ENCODE measurements around the gene BAK1. TPM values are rescaled to one million over a fixed set of nuclear protein-coding genes. Genes with fewer than 3 reads are reported as not detected.

BAK1 gene
- polyA plus RNA-seq, 4 donors, result 15.7 to 100 (median 80.6) TPM

DNA sequence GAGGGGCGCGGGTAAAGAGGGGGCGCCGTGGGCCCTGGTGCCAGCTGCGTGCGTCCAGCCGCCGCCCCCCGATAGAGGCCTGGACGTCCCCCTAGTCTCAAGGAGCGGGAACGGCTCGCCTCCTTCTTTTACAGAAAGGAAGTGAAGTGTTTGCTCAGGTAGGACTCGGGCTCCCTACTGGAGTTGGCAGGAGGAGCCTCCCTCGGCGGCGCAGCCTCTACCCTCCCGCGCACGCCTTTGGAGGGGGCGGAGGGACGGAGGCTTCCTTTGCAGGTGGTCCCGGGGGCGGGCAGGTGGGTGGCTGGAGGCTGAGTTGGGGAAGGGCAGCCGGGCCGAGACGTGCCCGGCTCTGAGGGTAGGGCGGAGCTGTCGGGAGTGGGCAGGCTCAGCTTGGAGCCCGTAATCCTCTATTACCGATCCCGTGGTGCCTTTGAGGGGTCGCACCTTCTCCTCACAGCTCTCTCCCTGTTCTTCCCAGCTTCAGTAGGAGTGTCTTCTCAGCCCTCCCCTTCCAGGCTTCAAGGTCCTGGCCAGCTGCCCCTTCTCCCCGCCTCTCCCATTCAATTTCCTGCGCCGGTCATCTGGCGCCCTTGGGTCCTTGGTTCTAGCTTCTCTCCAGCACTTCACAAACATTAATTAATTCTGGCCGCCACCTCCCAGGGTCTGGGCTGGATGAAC is 41.8 kb upstream of the BAK1 start:
- peaks cover 0 to 36% (median 0%) of the 10 kb centered on the region in 3 donors for H3K36me3 ChIP-seq (ENCODE audit: control insufficient read depth in 3 of 3, insufficient read depth in 2 of 3, low read depth in 1 of 3, low read length in 3 of 3)
- FAIRE-seq, result no peak
- no peaks in the 10 kb centered on the region for H3K9me3 ChIP-seq (ENCODE audit: control insufficient read depth in 2 of 2, insufficient read depth in 1 of 2, low read depth in 1 of 2, low read length in 1 of 2)
- peak overlapping the region; percentile 93 to 96 (median 95) for H3K27ac ChIP-seq (ENCODE audit: low read depth in 1 of 3, low read length in 2 of 3)
- peaks cover 0 to 56% (median 7%) of the 10 kb centered on the region in 3 donors for H3K4me1 ChIP-seq (ENCODE audit: control insufficient read depth in 3 of 3, insufficient read depth in 2 of 3, low read depth in 1 of 3, low read length in 2 of 3)
- peak; percentile 61 to 73 for DNase-seq
- H3K27me3 ChIP-seq (ENCODE audit: control insufficient read depth in 3 of 3, insufficient read depth in 3 of 3, low read length in 3 of 3), result no peaks in the 10 kb centered on the region
- WGBS, 3 donors, result 2 to 7% (median 2%) methylated on average over 28 to 39 of the region's 39 CpGs
- peak overlapping the region; percentile 82 to 97 (median 95) for H3K4me3 ChIP-seq (ENCODE audit: low read depth in 1 of 3, low read length in 3 of 3)

DNA sequence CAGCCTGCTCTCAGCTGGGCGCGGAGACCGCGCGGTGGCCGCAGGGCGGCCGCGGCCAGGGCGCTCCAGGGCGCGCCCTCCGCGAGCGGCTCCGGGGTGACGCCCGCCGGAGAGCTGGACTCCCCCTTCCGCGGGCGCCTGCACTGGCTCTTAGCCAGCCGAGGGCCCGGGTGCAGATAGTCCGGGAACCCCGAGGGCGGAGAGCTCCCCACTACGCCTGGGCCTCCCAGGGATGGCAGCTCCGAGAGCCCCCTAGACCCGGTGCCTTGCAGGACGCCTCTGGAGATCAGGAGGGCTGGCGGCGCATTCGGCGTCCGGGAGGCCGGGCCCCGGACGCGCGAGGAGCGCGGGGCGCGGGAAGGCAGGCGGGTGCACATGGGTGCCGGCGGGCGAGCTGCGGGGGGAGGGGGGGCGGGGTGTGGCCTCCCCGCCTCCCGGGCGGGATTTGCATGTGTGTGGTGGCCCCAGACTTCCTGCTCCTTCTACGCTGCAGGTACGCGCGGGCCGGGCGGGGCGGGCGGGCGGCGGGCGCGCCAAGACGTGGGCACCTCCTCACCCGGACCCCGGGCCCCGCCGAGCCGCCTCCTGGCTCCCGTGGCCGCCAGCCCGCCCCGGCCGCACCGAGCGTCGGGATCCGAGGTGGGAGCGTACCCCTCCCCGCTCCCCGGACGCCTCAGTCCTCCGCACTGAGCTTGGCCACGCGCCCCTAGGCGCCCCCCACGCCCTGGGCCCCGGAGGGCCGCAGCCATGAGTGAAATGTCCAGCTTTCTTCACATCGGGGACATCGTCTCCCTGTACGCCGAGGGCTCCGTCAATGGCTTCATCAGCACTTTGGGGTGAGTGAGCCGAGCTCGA is 41.0 kb upstream of the BAK1 start, which contains the start of gene ITPR3:
Gene ITPR3, plus strand, starts transcription at position 467 of the 855 bp plus-strand sequence. Its CDS starts 281 bp downstream, at position 748.
- Histone ChIP-seq H3K36me3 (ENCODE audit: control insufficient read depth in 3 of 3, insufficient read depth in 2 of 3, low read depth in 1 of 3, low read length in 3 of 3) (peaks cover 0 to 31% (median 0%) of the 10 kb centered on the region in 3 donors), H3K9me3 (ENCODE audit: control insufficient read depth in 2 of 2, insufficient read depth in 1 of 2, low read depth in 1 of 2, low read length in 1 of 2) (no peaks in the 10 kb centered on the region), H3K27me3 (ENCODE audit: control insufficient read depth in 3 of 3, insufficient read depth in 3 of 3, low read length in 3 of 3) (no peaks in the 10 kb centered on the region), H3K4me1 (ENCODE audit: control insufficient read depth in 3 of 3, insufficient read depth in 2 of 3, low read depth in 1 of 3, low read length in 2 of 3) (peaks cover 0 to 56% (median 7%) of the 10 kb centered on the region in 3 donors), H3K27ac (ENCODE audit: low read depth in 1 of 3, low read length in 2 of 3) (peak within 1 kb of the TSS; percentile 93 to 96 (median 95)), H3K4me3 (ENCODE audit: low read depth in 1 of 3, low read length in 3 of 3) (peak within 1 kb of the TSS; percentile 82 to 97 (median 95))
- FAIRE-seq (no peak), DNase-seq (peak; percentile 89 to 92)
- WGBS, 3 donors, result 0 to 1% (median 1%) methylated on average over 48 to 99 of the region's 99 CpGs

DNA sequence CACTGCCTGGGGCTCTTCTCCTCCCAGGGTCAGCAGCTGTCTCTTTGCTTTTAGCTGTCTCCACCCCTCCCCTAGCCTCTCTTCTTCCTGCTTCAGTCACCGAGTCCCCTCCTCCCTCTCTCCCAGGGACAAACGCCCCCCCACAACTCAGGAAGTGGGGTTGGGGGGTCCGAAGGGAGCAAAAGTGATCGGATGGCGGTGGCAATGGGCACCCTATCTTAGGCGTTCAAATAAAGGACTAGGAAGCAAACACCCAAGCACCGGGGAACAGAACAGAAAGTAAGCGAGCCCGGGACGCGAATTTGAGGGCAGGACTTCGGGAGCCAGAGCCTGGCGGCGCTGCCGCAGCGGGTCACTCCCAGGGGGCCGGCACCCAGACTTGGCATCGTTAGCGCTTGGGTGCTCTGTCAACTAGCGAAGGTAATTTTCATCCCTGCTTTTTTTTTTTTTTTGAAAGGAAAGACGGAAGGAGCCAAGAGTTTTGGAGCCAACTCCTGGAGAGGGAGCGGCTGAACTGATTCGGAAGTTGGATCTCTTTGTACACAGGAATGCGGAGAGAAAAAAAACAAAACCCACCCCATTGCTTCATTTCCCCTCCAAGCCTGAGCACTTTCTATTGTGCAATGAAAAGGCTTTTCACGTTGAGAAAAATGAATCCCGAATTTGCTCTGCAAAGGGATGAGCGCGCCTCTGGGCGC is 40.2 kb upstream of the BAK1 start:
- Histone ChIP-seq H3K27ac (ENCODE audit: low read depth in 1 of 3, low read length in 2 of 3) (peak overlapping the region; percentile 81 to 96 (median 91)), H3K4me1 (ENCODE audit: control insufficient read depth in 3 of 3, insufficient read depth in 2 of 3, low read depth in 1 of 3, low read length in 2 of 3) (peaks cover 0 to 50% (median 7%) of the 10 kb centered on the region in 3 donors), H3K27me3 (ENCODE audit: control insufficient read depth in 3 of 3, insufficient read depth in 3 of 3, low read length in 3 of 3) (no peaks in the 10 kb centered on the region), H3K9me3 (ENCODE audit: control insufficient read depth in 2 of 2, insufficient read depth in 1 of 2, low read depth in 1 of 2, low read length in 1 of 2) (no peaks in the 10 kb centered on the region), H3K4me3 (ENCODE audit: low read depth in 1 of 3, low read length in 3 of 3) (peak overlapping the region; percentile 27 to 97 (median 69)), H3K36me3 (ENCODE audit: control insufficient read depth in 3 of 3, insufficient read depth in 2 of 3, low read depth in 1 of 3, low read length in 3 of 3) (peaks cover 0 to 23% (median 0%) of the 10 kb centered on the region in 3 donors)
- WGBS, 3 donors, result 0 to 1% (median 0%) methylated on average over 29 of the region's 29 CpGs
- no peak for FAIRE-seq
- DNase-seq, result peak; percentile 66 to 72

DNA sequence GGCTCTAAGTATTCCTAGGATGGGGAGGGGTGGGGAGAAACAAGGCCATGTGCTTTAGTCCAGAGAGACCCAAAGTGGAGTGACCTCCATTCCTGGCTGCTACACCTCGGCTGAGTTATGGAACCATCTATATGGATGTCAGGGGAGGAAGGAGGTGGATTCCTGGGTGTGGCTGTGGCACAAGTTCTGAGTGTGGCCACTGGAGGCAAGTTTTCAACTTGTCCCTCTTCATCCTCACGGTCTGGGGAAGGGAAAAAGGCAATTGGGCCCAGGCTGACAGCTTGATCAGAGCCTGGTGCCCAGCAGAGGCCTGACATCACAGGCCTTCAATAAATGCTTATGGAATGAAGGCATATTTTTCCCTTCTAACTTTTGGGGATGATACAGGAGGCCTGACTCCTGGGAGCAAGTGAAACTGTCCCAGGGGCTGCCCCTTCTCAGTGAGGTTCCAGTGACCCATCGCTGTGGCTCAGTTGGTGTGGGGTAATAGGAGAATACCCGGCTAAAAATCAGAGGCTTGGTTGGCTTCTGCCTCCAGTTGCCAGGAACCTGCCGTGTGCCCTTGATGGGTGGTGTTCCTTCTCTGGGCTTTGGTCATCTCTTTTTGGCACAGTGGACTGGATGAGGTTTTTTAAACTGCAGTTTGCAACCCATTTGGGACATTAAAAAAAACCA is 39.2 kb upstream of the BAK1 start:
- DNase-seq (peak in 1 of 2 donors; percentile 22), FAIRE-seq (no peak)
- H3K27me3 ChIP-seq (ENCODE audit: control insufficient read depth in 3 of 3, insufficient read depth in 3 of 3, low read length in 3 of 3), result no peaks in the 10 kb centered on the region
- H3K4me1 ChIP-seq (ENCODE audit: control insufficient read depth in 3 of 3, insufficient read depth in 2 of 3, low read depth in 1 of 3, low read length in 2 of 3), result peaks cover 0 to 42% (median 7%) of the 10 kb centered on the region in 3 donors
- peaks cover 0 to 15% (median 0%) of the 10 kb centered on the region in 3 donors for H3K36me3 ChIP-seq (ENCODE audit: control insufficient read depth in 3 of 3, insufficient read depth in 2 of 3, low read depth in 1 of 3, low read length in 3 of 3)
- WGBS, 3 donors, result 33 to 53% (median 48%) methylated on average over 5 of the region's 5 CpGs
- H3K27ac ChIP-seq (ENCODE audit: low read depth in 1 of 3, low read length in 2 of 3), result peak overlapping the region in 2 of 3 donors; percentile 46 to 91
- H3K4me3 ChIP-seq (ENCODE audit: low read depth in 1 of 3, low read length in 3 of 3), result no peak overlapping the region
- no peaks in the 10 kb centered on the region for H3K9me3 ChIP-seq (ENCODE audit: control insufficient read depth in 2 of 2, insufficient read depth in 1 of 2, low read depth in 1 of 2, low read length in 1 of 2)

DNA sequence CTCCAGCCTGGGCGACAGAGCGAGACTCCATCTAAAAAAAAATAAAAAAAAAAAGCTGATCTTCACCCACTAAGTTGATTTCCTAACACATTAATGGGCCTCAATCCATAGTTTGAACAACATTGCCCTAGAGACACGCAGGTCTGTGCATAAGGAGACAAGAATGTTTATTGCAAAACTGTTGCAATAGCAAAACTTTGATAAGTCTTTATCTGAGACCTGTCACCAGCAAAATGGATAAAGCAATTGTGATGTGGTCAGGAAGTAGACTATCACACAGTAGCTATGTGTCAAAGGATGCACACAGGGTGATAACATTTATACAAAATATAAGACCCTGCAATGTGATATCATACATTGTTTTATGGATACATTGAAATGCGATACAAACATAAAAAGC is 36.8 kb upstream of the BAK1 start:
- Histone ChIP-seq H3K27ac (ENCODE audit: low read depth in 1 of 3, low read length in 2 of 3) (no peak overlapping the region), H3K9me3 (ENCODE audit: control insufficient read depth in 2 of 2, insufficient read depth in 1 of 2, low read depth in 1 of 2, low read length in 1 of 2) (peaks cover 0 to 5% of the 10 kb centered on the region in 2 donors), H3K4me1 (ENCODE audit: control insufficient read depth in 3 of 3, insufficient read depth in 2 of 3, low read depth in 1 of 3, low read length in 2 of 3) (peaks cover 0 to 34% (median 0%) of the 10 kb centered on the region in 3 donors), H3K4me3 (ENCODE audit: low read depth in 1 of 3, low read length in 3 of 3) (no peak overlapping the region), H3K36me3 (ENCODE audit: control insufficient read depth in 3 of 3, insufficient read depth in 2 of 3, low read depth in 1 of 3, low read length in 3 of 3) (no peaks in the 10 kb centered on the region), H3K27me3 (ENCODE audit: control insufficient read depth in 3 of 3, insufficient read depth in 3 of 3, low read length in 3 of 3) (no peaks in the 10 kb centered on the region)
- DNase-seq, result peak; percentile 36 to 62
- WGBS, 3 donors, result 68 to 82% methylated on average over 2 to 3 of the region's 4 CpGs; no CpG with 5 or more reads in 1 of the 3 donors
- FAIRE-seq, result no peak

DNA sequence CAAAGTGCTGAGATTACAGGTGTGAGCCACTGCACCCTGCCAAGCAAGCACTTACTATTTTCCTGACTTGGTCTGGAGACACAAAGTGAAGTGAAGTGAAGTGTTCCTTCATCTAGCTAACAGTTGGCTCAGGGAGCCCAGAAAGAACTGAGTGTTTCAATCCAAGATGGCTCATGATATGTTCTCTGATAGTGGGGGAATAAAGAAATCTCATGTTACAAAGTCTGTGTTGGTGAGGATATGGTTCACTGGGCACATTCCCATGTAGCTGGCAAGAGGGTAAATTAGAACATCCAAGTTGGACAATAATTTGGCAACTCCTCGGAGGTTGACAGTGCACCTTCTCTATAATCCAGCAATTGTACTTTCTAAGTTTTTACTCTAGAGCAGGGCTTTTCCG is 36.0 kb upstream of the BAK1 start:
- Histone ChIP-seq H3K27ac (ENCODE audit: low read depth in 1 of 3, low read length in 2 of 3) (no peak overlapping the region), H3K36me3 (ENCODE audit: control insufficient read depth in 3 of 3, insufficient read depth in 2 of 3, low read depth in 1 of 3, low read length in 3 of 3) (no peaks in the 10 kb centered on the region), H3K4me3 (ENCODE audit: low read depth in 1 of 3, low read length in 3 of 3) (no peak overlapping the region), H3K9me3 (ENCODE audit: control insufficient read depth in 2 of 2, insufficient read depth in 1 of 2, low read depth in 1 of 2, low read length in 1 of 2) (peaks cover 0 to 7% of the 10 kb centered on the region in 2 donors), H3K4me1 (ENCODE audit: control insufficient read depth in 3 of 3, insufficient read depth in 2 of 3, low read depth in 1 of 3, low read length in 2 of 3) (peaks cover 0 to 40% (median 0%) of the 10 kb centered on the region in 3 donors), H3K27me3 (ENCODE audit: control insufficient read depth in 3 of 3, insufficient read depth in 3 of 3, low read length in 3 of 3) (no peaks in the 10 kb centered on the region)
- DNase-seq, result no peak
- 92% methylated on average over 2 of the region's 2 CpGs; no CpG with 5 or more reads in 1 of the 3 donors for WGBS, 3 donors
- no peak for FAIRE-seq

DNA sequence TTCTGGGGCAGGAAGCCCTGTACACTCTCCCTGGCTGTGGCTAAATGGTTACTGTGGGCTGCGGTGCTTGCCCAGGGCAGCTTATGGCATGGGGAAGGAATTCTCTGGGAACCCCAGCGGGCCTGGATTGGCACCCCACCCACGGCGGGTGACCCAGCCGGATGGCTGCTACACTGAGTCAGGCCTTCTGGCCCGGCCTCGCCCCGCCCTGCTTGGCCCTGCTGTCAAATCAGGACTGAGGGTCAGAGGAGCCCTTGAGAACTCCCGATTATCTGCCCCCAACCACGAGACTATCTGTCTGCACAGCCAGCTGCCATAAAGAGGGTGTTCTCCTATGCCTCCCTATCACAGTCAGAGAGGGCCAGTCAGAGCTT is 33.7 kb upstream of the BAK1 start:
- no peak overlapping the region for H3K4me3 ChIP-seq (ENCODE audit: low read depth in 1 of 3, low read length in 3 of 3)
- H3K27ac ChIP-seq (ENCODE audit: low read depth in 1 of 3, low read length in 2 of 3), result no peak overlapping the region
- DNase-seq (peak in 1 of 2 donors; percentile 26), FAIRE-seq (no peak)
- H3K27me3 ChIP-seq (ENCODE audit: control insufficient read depth in 3 of 3, insufficient read depth in 3 of 3, low read length in 3 of 3), result no peaks in the 10 kb centered on the region
- H3K9me3 ChIP-seq (ENCODE audit: control insufficient read depth in 2 of 2, insufficient read depth in 1 of 2, low read depth in 1 of 2, low read length in 1 of 2), result peaks cover 0 to 7% of the 10 kb centered on the region in 2 donors
- WGBS, 3 donors, result 0 to 65% (median 64%) methylated on average over 3 to 10 of the region's 10 CpGs
- H3K36me3 ChIP-seq (ENCODE audit: control insufficient read depth in 3 of 3, insufficient read depth in 2 of 3, low read depth in 1 of 3, low read length in 3 of 3), result no peaks in the 10 kb centered on the region
- peaks cover 0 to 43% (median 0%) of the 10 kb centered on the region in 3 donors for H3K4me1 ChIP-seq (ENCODE audit: control insufficient read depth in 3 of 3, insufficient read depth in 2 of 3, low read depth in 1 of 3, low read length in 2 of 3)
